NT2/D1 (cell line): Measurements from ENCODE around the gene PTGIS.

ENCODE experiments used
- DNase-seq: peaks from one replicate; pipeline ENCODE4 v3.0.0-alpha.2; 2011; ENCODE audit warnings: low read depth, low spot score
- H3K27me3 ChIP-seq: 2 replicates; pipeline ENCODE4 v1.6.0; 2011; ENCODE audit warnings: mild to moderate bottlenecking; ENCODE audit not compliant: insufficient read length, insufficient read depth
- H3K36me3 ChIP-seq: 2 replicates; pipeline ENCODE4 v1.6.1; 2011; ENCODE audit warnings: mild to moderate bottlenecking, low read length, mixed read lengths; ENCODE audit not compliant: insufficient read depth, insufficient read length
- H3K4me1 ChIP-seq: 2 replicates; pipeline ENCODE4 v1.5.1; 2011; ENCODE audit not compliant: insufficient read depth, insufficient read length
- H3K4me3 ChIP-seq: 2 replicates; pipeline ENCODE4 v1.5.1; 2011; ENCODE audit warnings: low read depth; ENCODE audit not compliant: insufficient read length
- H3K9ac ChIP-seq: 2 replicates; pipeline ENCODE4 v1.6.0; 2011; ENCODE audit warnings: low read depth; ENCODE audit not compliant: insufficient read length
- H3K9me3 ChIP-seq: 2 replicates; pipeline ENCODE4 v1.5.1; 2011; ENCODE audit warnings: mild to moderate bottlenecking, low read length; ENCODE audit not compliant: insufficient read depth
- SUZ12 ChIP-seq: IDR thresholded peaks from 2 replicates; pipeline ENCODE4 v1.6.1; 2011; ENCODE audit not compliant: insufficient read length, insufficient read depth; ENCODE audit errors: extremely low read depth
- YY1 ChIP-seq: IDR thresholded peaks from 2 replicates; pipeline ENCODE4 v1.6.1; 2011; ENCODE audit not compliant: insufficient read length, insufficient read depth
- ZNF274 ChIP-seq: IDR thresholded peaks from 2 replicates; pipeline ENCODE4 v1.6.1; 2011; ENCODE audit warnings: mild to moderate bottlenecking, low read depth, low read length

The PTGIS gene

DNA sequence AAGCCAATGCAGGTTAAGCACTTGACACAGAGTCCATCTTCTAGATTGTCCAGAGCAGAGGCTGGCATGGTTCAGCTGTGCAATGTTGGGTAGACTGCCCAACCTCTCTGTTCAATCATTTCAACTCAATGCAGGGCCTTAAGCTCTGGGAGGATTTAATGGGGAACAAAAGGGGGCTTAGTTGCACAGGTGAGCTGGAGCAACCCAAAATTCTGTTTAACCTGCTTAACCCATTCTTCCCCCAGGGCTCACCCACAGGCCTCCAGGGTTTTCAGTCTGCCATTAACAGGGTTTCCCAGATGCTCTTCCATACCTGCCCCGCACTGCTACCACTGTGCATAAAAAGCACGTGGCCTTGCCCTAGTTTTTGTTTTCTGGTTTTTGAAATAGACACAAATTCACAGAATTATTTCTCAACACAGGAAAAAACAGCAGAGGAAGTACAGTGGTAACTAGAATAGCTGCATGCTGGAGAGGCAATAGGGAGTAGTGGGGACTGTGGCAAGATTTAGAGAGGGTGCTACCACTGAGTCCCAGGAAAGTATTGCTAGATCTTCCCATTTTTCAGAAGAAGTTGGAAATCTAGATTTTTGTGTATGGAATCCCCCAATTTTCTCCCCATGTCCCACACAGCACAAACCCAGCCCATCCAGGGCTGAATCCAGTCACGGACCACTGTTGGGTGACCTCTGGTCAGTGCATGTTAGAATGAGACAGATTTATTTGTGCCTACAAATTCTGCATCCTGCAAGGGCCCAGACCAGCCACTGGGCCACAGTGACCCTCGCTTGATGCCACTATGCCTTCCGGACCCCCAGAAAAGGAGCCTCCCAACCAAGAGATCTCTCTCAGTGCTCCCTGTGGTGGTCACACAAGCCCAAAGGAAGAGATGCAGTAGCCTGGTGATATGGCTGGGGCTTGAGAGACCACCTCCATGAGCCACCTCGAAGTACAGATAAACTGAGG lies 4.6 kb downstream of the PTGIS start:
- Histone ChIP-seq H3K4me3 (no peak overlapping the region), H3K9me3 (no peaks in the 10 kb centered on the region), H3K36me3 (peaks cover 8% of the 10 kb centered on the region), H3K27me3 (no peaks in the 10 kb centered on the region), H3K4me1 (peaks cover 15% of the 10 kb centered on the region), H3K9ac (no peak overlapping the region)
- no peak for TF ChIP-seq SUZ12
- TF ChIP-seq ZNF274 = no peak
- no peak for TF ChIP-seq YY1
- DNase-seq = no peak

DNA sequence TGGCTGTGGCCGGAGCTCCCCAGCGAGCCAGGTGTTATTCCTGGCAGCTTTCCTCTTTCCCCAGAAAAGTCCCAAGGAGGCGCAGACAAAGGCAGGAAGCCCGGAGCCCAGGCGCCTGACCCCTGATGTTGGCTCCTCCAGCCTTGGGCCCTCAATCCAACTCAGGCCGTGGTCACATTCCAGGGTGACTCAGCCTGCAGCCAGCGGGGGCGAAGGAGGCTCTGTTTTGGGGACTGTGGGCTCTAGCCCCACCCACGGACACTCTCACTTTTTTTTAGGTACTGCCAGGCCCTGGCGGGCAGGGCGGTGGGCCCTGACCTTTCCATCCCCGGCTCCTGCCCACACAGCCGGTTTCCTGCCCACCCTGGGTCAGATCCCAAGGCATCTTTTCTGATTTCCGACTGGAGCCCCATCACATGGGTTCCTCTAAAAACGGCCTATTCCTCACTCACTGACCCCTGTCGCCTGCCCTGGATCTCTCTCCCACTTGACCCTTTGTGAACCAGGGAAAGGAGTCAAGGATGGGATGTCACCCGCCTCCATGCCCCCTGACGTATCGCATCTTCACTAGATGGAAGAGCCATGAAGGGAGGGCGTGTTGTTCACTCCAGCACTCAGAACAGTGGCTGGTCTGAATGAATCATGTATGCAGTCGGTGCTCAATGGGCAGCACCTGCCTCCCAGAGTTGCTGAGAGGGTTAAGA lies 5.5 kb downstream of the PTGIS start:
- Histone ChIP-seq H3K9me3 (no peaks in the 10 kb centered on the region), H3K27me3 (no peaks in the 10 kb centered on the region), H3K36me3 (peaks cover 8% of the 10 kb centered on the region), H3K9ac (peak overlapping the region; percentile 14), H3K4me1 (peaks cover 14% of the 10 kb centered on the region), H3K4me3 (no peak overlapping the region)
- TF ChIP-seq YY1 (no peak), SUZ12 (no peak), ZNF274 (no peak)
- peak; percentile 40 for DNase-seq

DNA sequence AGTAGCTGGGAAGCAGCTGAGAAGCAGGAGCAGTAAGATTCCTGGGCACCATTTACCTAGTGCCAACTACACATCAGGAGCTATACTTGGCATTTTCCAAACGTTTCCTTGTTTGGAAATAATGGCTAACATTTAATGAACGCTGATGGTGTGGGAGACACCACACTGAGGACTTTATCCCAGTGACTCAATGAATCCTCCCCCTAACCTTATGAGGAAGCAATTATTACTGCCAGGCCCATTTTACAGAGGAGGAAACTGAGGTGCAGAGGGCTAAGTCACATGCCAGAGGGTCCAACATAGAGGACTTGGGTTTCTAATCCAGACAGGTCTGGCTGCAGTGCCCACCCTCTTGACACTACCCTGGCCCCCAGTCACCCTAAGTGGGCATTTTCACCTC lies 6.1 kb downstream of the PTGIS start:
- Histone ChIP-seq H3K27me3 (no peaks in the 10 kb centered on the region), H3K36me3 (peaks cover 8% of the 10 kb centered on the region), H3K4me3 (no peak overlapping the region), H3K9me3 (no peaks in the 10 kb centered on the region), H3K4me1 (peaks cover 12% of the 10 kb centered on the region), H3K9ac (peak overlapping the region; percentile 14)
- no peak for DNase-seq
- TF ChIP-seq YY1 (no peak), ZNF274 (no peak), SUZ12 (no peak)

DNA sequence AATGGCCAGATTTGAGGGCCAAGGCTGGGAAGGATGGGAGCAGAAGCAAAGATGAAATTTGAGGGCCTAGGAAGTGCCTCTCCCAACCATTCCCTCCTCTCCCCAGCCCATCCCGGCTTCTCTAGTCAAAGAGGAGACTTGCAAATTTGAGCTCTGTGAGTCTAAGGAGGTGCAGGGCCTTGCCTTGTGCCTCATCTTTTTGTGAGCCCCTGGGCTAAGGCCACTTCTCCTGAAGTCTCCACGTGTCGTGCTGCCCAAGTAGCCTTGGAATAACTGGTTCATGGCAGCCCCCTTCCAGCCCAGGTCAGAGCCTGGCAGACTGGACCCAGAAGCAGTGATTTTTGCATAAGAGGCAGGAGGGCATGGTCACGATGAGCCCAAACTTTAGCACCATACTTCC lies 6.7 kb downstream of the PTGIS start:
- H3K9me3 ChIP-seq = peaks cover 1% of the 10 kb centered on the region; the same call in 1 of the 2 replicates
- H3K4me1 ChIP-seq = peaks cover 12% of the 10 kb centered on the region
- H3K36me3 ChIP-seq = peaks cover 8% of the 10 kb centered on the region
- H3K4me3 ChIP-seq = no peak overlapping the region
- no peak for DNase-seq
- H3K9ac ChIP-seq = no peak overlapping the region
- no peaks in the 10 kb centered on the region for H3K27me3 ChIP-seq
- TF ChIP-seq YY1 = no peak

DNA sequence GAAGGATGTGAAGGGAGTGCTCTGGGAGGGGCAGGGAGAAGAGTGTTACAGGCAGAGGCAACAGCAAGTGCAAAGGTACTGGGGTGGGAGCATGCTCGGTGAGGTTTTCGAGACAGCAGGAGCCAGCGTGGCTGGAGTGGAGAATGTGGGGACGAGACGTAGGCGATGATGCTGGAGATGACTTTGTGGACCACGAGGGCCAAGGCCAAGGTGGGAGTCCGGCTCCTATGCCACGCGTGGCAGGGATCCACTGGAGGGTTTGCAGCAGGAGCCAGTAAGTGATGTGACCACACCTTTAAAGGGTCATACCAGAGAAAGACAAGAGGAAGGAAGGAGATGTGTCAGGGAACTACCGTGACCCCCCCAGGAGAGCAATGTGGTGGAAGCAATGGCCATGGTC lies 7.3 kb downstream of the PTGIS start:
- peaks cover 8% of the 10 kb centered on the region for H3K36me3 ChIP-seq
- TF ChIP-seq YY1 (no peak), ZNF274 (no peak), SUZ12 (no peak)
- DNase-seq = no peak
- peaks cover 7% of the 10 kb centered on the region; the same call in 1 of the 2 replicates for H3K9me3 ChIP-seq
- no peak overlapping the region for H3K4me3 ChIP-seq
- no peaks in the 10 kb centered on the region for H3K27me3 ChIP-seq
- peaks cover 12% of the 10 kb centered on the region for H3K4me1 ChIP-seq
- H3K9ac ChIP-seq = no peak overlapping the region

DNA sequence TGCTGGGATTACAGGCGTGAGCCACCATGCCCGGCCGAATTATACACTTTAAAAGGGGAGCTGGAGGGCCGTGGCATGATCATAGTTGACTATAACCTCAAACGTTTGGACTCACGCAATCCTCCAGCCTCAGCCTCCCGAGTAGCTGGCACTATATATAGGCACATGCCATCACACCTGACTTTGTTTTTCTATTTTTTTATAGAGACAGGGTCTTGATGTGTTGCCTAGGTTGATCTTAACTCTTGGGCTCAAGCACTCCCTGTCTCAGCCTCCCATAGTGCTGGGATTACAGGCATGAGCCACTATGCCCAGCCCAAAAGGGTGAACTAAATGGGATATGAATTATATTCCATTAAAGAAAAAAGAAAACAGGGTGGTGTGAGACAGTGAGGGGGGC lies 7.8 kb downstream of the PTGIS start:
- Histone ChIP-seq H3K4me3 (no peak overlapping the region), H3K9ac (no peak overlapping the region), H3K27me3 (no peaks in the 10 kb centered on the region), H3K4me1 (peaks cover 12% of the 10 kb centered on the region), H3K36me3 (peaks cover 8% of the 10 kb centered on the region), H3K9me3 (peaks cover 9% of the 10 kb centered on the region; the same call in 1 of the 2 replicates)
- DNase-seq = no peak
- TF ChIP-seq SUZ12 (no peak), YY1 (no peak), ZNF274 (no peak)

DNA sequence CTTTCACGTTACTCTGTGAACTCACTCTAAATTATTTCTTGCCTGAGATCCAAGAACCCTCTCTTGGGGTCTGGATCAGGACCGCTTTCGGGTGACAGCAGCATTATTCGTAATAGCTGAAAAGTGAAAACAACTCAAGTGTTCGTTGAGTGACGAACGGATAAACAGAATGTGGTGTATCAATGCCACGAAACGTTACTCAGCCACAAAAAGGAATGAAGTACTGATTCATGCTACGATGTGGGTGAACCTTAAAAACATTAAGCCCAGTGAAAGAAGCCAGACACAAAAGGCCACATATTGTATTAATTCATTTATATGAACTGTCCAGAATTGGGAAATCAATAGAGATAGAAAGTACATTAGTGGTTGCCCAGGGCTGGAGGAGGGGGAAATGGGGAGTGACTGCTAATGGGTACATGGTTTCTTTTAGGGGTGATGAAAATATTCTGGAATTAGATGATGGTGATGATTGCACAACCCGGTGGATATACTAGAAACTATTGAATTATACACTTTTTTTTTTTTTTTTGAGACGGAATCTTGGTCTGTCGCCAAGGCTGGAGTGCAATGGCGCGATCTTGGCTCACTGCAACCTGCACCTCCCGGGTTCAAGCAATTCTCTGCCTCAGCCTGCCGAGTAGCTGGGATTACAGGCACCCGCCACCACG lies 8.4 kb downstream of the PTGIS start:
- no peak for TF ChIP-seq ZNF274
- TF ChIP-seq SUZ12 = no peak
- TF ChIP-seq YY1 = no peak
- Histone ChIP-seq H3K4me3 (no peak overlapping the region), H3K4me1 (peaks cover 12% of the 10 kb centered on the region), H3K9me3 (peaks cover 11% of the 10 kb centered on the region), H3K9ac (no peak overlapping the region), H3K36me3 (peaks cover 8% of the 10 kb centered on the region), H3K27me3 (no peaks in the 10 kb centered on the region)
- no peak for DNase-seq
